ENCODE results near the gene ACTG1. TPM values are rescaled to one million over a fixed set of nuclear protein-coding genes. Genes with fewer than 3 reads are reported as not detected.

The ACTG1 gene
- total RNA-seq, 1 experiment from 2014 or later = 1,461 TPM

GRCh38 chr17:81471818-81472456 is 40.7 kb downstream of the ACTG1 start:
- Mint-ChIP-seq H3K36me3 (ENCODE audit: insufficient read depth, unreplicated experiment) (no peaks in the 10 kb centered on the region), H3K9me3 (ENCODE audit: unreplicated experiment) (no peaks in the 10 kb centered on the region), H3K27me3 (ENCODE audit: insufficient read depth, unreplicated experiment) (no peaks in the 10 kb centered on the region), H3K27ac (ENCODE audit: low read depth, unreplicated experiment) (no peak overlapping the region), H3K4me3 (ENCODE audit: unreplicated experiment) (no peak overlapping the region), H3K4me1 (ENCODE audit: insufficient read depth, unreplicated experiment) (peaks cover 4% of the 10 kb centered on the region)
- intact Hi-C loops (cut with micrococcal nuclease) = no loop called here
- POLR2A ChIA-PET = no interaction called here
- DNase-seq (ENCODE audit: unreplicated experiment) = no peak
- CTCF ChIA-PET = no interaction called here
- no peak for TF ChIP-seq CTCF (IDR thresholded peaks at IDR 0.05; ENCODE audit: unreplicated experiment)
- BruUV-seq (replicated peaks) = no TSS peak

GRCh38 chr17:81470944-81471817 is 41.4 kb downstream of the ACTG1 start:
- Mint-ChIP-seq H3K36me3 (ENCODE audit: insufficient read depth, unreplicated experiment) (no peaks in the 10 kb centered on the region), H3K4me3 (ENCODE audit: unreplicated experiment) (no peak overlapping the region), H3K9me3 (ENCODE audit: unreplicated experiment) (no peaks in the 10 kb centered on the region), H3K27ac (ENCODE audit: low read depth, unreplicated experiment) (no peak overlapping the region), H3K27me3 (ENCODE audit: insufficient read depth, unreplicated experiment) (no peaks in the 10 kb centered on the region), H3K4me1 (ENCODE audit: insufficient read depth, unreplicated experiment) (peaks cover 4% of the 10 kb centered on the region)
- CTCF ChIA-PET = no interaction called here
- intact Hi-C loops (cut with micrococcal nuclease) = no loop called here
- no peak for TF ChIP-seq CTCF (IDR thresholded peaks at IDR 0.05; ENCODE audit: unreplicated experiment)
- BruUV-seq (replicated peaks) = no TSS peak
- no peak for DNase-seq (ENCODE audit: unreplicated experiment)
- POLR2A ChIA-PET = no interaction called here

- H3K9me3 Mint-ChIP-seq (ENCODE audit: unreplicated experiment) = no peaks in the 10 kb centered on the region
- intact Hi-C loops (cut with micrococcal nuclease) = no loop called here
- no peak for DNase-seq (ENCODE audit: unreplicated experiment)
- TF ChIP-seq CTCF (IDR thresholded peaks at IDR 0.05; ENCODE audit: unreplicated experiment) = no peak
- H3K4me3 Mint-ChIP-seq (ENCODE audit: unreplicated experiment) = no peak overlapping the region
- peaks cover 4% of the 10 kb centered on the region for H3K4me1 Mint-ChIP-seq (ENCODE audit: insufficient read depth, unreplicated experiment)
- CTCF ChIA-PET = interaction anchor here (0.7 kb wide), 1 partner anchor 355 kb away, joined by 4 read pairs; no protein-coding TSS in a partner anchor
- BruUV-seq (replicated peaks) = no TSS peak
- H3K36me3 Mint-ChIP-seq (ENCODE audit: insufficient read depth, unreplicated experiment) = no peaks in the 10 kb centered on the region
- no peaks in the 10 kb centered on the region for H3K27me3 Mint-ChIP-seq (ENCODE audit: insufficient read depth, unreplicated experiment)
- no peak overlapping the region for H3K27ac Mint-ChIP-seq (ENCODE audit: low read depth, unreplicated experiment)
- POLR2A ChIA-PET = no interaction called here
Measured at GRCh38 chr17:81470270-81470943, 42.2 kb downstream of the ACTG1 start.

GRCh38 chr17:81469266-81469665 is 43.3 kb downstream of the ACTG1 start:
- no peaks in the 10 kb centered on the region for H3K36me3 Mint-ChIP-seq (ENCODE audit: insufficient read depth, unreplicated experiment)
- ChIA-PET CTCF (interaction anchor here (0.7 kb wide), 1 partner anchor 356 kb away, joined by 4 read pairs; no protein-coding TSS in a partner anchor), POLR2A (interaction anchor here (0.6 kb wide), 1 partner anchor 93 kb away, joined by 3 read pairs; no protein-coding TSS in a partner anchor)
- intact Hi-C loops (cut with micrococcal nuclease) = no loop called here
- DNase-seq (ENCODE audit: unreplicated experiment) = no peak
- no TSS peak for BruUV-seq (replicated peaks)
- no peaks in the 10 kb centered on the region for H3K9me3 Mint-ChIP-seq (ENCODE audit: unreplicated experiment)
- no peak for TF ChIP-seq CTCF (IDR thresholded peaks at IDR 0.05; ENCODE audit: unreplicated experiment)
- no peak overlapping the region for H3K27ac Mint-ChIP-seq (ENCODE audit: low read depth, unreplicated experiment)
- peaks cover 4% of the 10 kb centered on the region for H3K4me1 Mint-ChIP-seq (ENCODE audit: insufficient read depth, unreplicated experiment)
- H3K27me3 Mint-ChIP-seq (ENCODE audit: insufficient read depth, unreplicated experiment) = no peaks in the 10 kb centered on the region
- no peak overlapping the region for H3K4me3 Mint-ChIP-seq (ENCODE audit: unreplicated experiment)
